H9 (cell line): ENCODE measurements around the gene SPDL1. TPM values are rescaled to one million over a fixed set of nuclear protein-coding genes. Genes with fewer than 3 reads are reported as not detected.

ENCODE experiments used
- DNase-seq: peaks from one replicate; pipeline ENCODE4 v3.0.0-alpha.2; 2017
- H2AFZ ChIP-seq: one replicate; pipeline ENCODE4 v1.6.1; 2013; ENCODE audit warnings: mild to moderate bottlenecking, low read length, control low read depth, moderate library complexity
- H2AK5ac ChIP-seq: 2 replicates; pipeline ENCODE4 v1.6.1; 2013; ENCODE audit warnings: low read length, control low read depth, mixed read lengths; ENCODE audit not compliant: insufficient read length
- H2BK120ac ChIP-seq: one replicate; pipeline ENCODE4 v1.6.1; 2013; ENCODE audit warnings: low read depth, mild to moderate bottlenecking, low read length, control low read depth, inconsistent platforms; ENCODE audit not compliant: poor library complexity, severe bottlenecking
- H2BK12ac ChIP-seq: 2 replicates; pipeline ENCODE4 v1.6.1; 2013; ENCODE audit warnings: low read length, control low read depth, mixed read lengths, low read depth; ENCODE audit not compliant: insufficient read length
- H2BK15ac ChIP-seq: 2 replicates; pipeline ENCODE4 v1.6.1; 2013; ENCODE audit warnings: low read depth, low read length, control low read depth
- H2BK20ac ChIP-seq: one replicate; pipeline ENCODE4 v1.6.1; 2013; ENCODE audit warnings: low read depth, mild to moderate bottlenecking, low read length, control low read depth, inconsistent platforms; ENCODE audit not compliant: poor library complexity, severe bottlenecking
- H2BK5ac ChIP-seq: 2 replicates; pipeline ENCODE4 v1.6.1; 2013; ENCODE audit warnings: low read length, control low read depth, mixed read lengths; ENCODE audit not compliant: insufficient read length
- H3K14ac ChIP-seq: 2 replicates; pipeline ENCODE4 v1.6.1; 2013; ENCODE audit warnings: low read length, control low read depth; ENCODE audit not compliant: insufficient read depth
- H3K18ac ChIP-seq: 2 replicates; pipeline ENCODE4 v1.6.1; 2013; ENCODE audit warnings: low read depth, mild to moderate bottlenecking, mixed read lengths, low read length, control low read depth; ENCODE audit not compliant: insufficient read length
- H3K23ac ChIP-seq: 2 replicates; pipeline ENCODE4 v1.6.1; 2013; ENCODE audit warnings: low read length, control low read depth, mixed read lengths, low read depth; ENCODE audit not compliant: insufficient read length
- H3K23me2 ChIP-seq: 2 replicates; pipeline ENCODE4 v1.6.1; 2013; ENCODE audit warnings: low read depth, mild to moderate bottlenecking, mixed read lengths, low read length, control low read depth; ENCODE audit not compliant: insufficient read length, poor library complexity, severe bottlenecking
- H3K27ac ChIP-seq: 2 replicates; pipeline ENCODE4 v1.5.1; 2013; ENCODE audit warnings: low read length, control low read depth, mixed read lengths, low read depth; ENCODE audit not compliant: insufficient read length
- H3K27me3 ChIP-seq: 2 replicates; pipeline ENCODE4 v1.6.1; 2013; ENCODE audit warnings: low read length, control low read depth, inconsistent platforms; ENCODE audit not compliant: insufficient read depth
- H3K4ac ChIP-seq: 2 replicates; pipeline ENCODE4 v1.6.1; 2013; ENCODE audit warnings: low read depth, mild to moderate bottlenecking, control low read depth, inconsistent platforms, low read length, moderate library complexity
- H3K4me1 ChIP-seq: 2 replicates; pipeline ENCODE4 v1.6.1; 2013; ENCODE audit warnings: low read length, control low read depth, inconsistent platforms; ENCODE audit not compliant: insufficient read depth
- H3K4me2 ChIP-seq: 2 replicates; pipeline ENCODE4 v1.6.1; 2013; ENCODE audit warnings: low read length, control low read depth, mixed read lengths; ENCODE audit not compliant: insufficient read length, insufficient read depth
- H3K56ac ChIP-seq: 2 replicates; pipeline ENCODE4 v1.6.1; 2013; ENCODE audit warnings: low read depth, mild to moderate bottlenecking, mixed read lengths, low read length, control low read depth; ENCODE audit not compliant: insufficient read length
- H3K79me1 ChIP-seq: 2 replicates; pipeline ENCODE4 v1.6.1; 2013; ENCODE audit warnings: low read depth, mild to moderate bottlenecking, moderate library complexity, low read length, control low read depth, inconsistent platforms; ENCODE audit not compliant: insufficient read depth, poor library complexity, severe bottlenecking
- H3K79me2 ChIP-seq: 2 replicates; pipeline ENCODE4 v1.6.1; 2013; ENCODE audit warnings: low read length, control low read depth, inconsistent platforms; ENCODE audit not compliant: insufficient read depth
- H3K9ac ChIP-seq: 2 replicates; pipeline ENCODE4 v1.6.1; 2013; ENCODE audit warnings: low read length, control low read depth, mixed read lengths; ENCODE audit not compliant: insufficient read length; ENCODE audit errors: extremely low read depth
- H3K9me3 ChIP-seq: one replicate; pipeline ENCODE4 v1.6.1; 2013; ENCODE audit warnings: low read depth, low read length, inconsistent platforms; ENCODE audit not compliant: control insufficient read depth
- H3T11ph ChIP-seq: one replicate; pipeline ENCODE4 v1.6.1; 2013; ENCODE audit warnings: mild to moderate bottlenecking, low read length, control low read depth, inconsistent platforms
- H4K20me1 ChIP-seq: one replicate; pipeline ENCODE4 v1.6.1; 2013; ENCODE audit not compliant: control insufficient read depth, insufficient read length, insufficient read depth
- H4K5ac ChIP-seq: 2 replicates; pipeline ENCODE4 v1.6.1; 2013; ENCODE audit warnings: low read depth, mild to moderate bottlenecking, mixed read lengths, low read length, control low read depth; ENCODE audit not compliant: insufficient read length
- H4K8ac ChIP-seq: replicated peaks from 2 replicates; pipeline ENCODE4 v1.6.1; 2013; ENCODE audit warnings: low read length, control low read depth, mixed read lengths, low read depth; ENCODE audit not compliant: insufficient read length
- H4K91ac ChIP-seq: 2 replicates; pipeline ENCODE4 v1.6.1; 2013; ENCODE audit warnings: low read depth, mild to moderate bottlenecking, moderate library complexity, mixed read lengths, low read length, control low read depth; ENCODE audit not compliant: insufficient read length
- H3K27ac Mint-ChIP-seq, 3 experiments: 2 replicates in 2 of 3; 3 replicates in 1 of 3; pipeline ENCODE4 v1.8.0; 2020 to 2021; ENCODE audit warnings: mixed read lengths in 3 of 3, mild to moderate bottlenecking in 1 of 3, moderate library complexity in 1 of 3
- H3K27me3 Mint-ChIP-seq: 2 replicates; pipeline ENCODE4 v1.8.0; 2021; ENCODE audit warnings: low read depth, mild to moderate bottlenecking, moderate library complexity, mixed read lengths
- H3K36me3 Mint-ChIP-seq, 3 experiments: 2 replicates in 2 of 3; 3 replicates in 1 of 3; pipeline ENCODE4 v1.8.0; 2020 to 2021; ENCODE audit warnings: low read depth in 3 of 3, mixed read lengths in 3 of 3; ENCODE audit not compliant: insufficient read depth in 1 of 3
- H3K4me1 Mint-ChIP-seq, 2 experiments: 2 replicates each; pipeline ENCODE4 v1.8.0; 2020; ENCODE audit warnings: mixed read lengths in 2 of 2
- H3K4me3 Mint-ChIP-seq, 2 experiments: 2 replicates in 1 of 2; 3 replicates in 1 of 2; pipeline ENCODE4 v1.8.0; 2020 to 2021; ENCODE audit warnings: mild to moderate bottlenecking in 2 of 2, mixed read lengths in 2 of 2, moderate library complexity in 1 of 2
- H3K9me3 Mint-ChIP-seq, 2 experiments: 2 replicates in 1 of 2; 3 replicates in 1 of 2; pipeline ENCODE4 v1.8.0; 2020; ENCODE audit warnings: mild to moderate bottlenecking in 2 of 2, mixed read lengths in 2 of 2, moderate library complexity in 1 of 2
- WGBS: extraction: QIAGEN DNeasy Blood & Tissue Kit; methylation state at CpG from one replicate; pipeline ENCODE4 v1.1.7; 2013; ENCODE audit warnings: missing lambda C conversion rate, low lambda C conversion rate, mixed read lengths; ENCODE audit not compliant: insufficient read length; ENCODE audit errors: extremely low coverage; 5-methylcytosine and 5-hydroxymethylcytosine counted together
- total RNA-seq: library from RNA; stranded (reverse); gene quantifications from 2 replicates; pipeline ENCODE4 v1.2.1, GENCODE V29; 2021
- TF ChIP-seq, protein P1 (sequence below): fragments of 200-600 bp; sonication (generic); conservative IDR thresholded peaks from 3 replicates; pipeline ENCODE4 v1.8.0; 2021; ENCODE audit warnings: antibody characterized with exemption, mild to moderate bottlenecking

SPDL1 gene
- total RNA-seq, 1 experiment from 2014 or later: 49.4 TPM

DNA sequence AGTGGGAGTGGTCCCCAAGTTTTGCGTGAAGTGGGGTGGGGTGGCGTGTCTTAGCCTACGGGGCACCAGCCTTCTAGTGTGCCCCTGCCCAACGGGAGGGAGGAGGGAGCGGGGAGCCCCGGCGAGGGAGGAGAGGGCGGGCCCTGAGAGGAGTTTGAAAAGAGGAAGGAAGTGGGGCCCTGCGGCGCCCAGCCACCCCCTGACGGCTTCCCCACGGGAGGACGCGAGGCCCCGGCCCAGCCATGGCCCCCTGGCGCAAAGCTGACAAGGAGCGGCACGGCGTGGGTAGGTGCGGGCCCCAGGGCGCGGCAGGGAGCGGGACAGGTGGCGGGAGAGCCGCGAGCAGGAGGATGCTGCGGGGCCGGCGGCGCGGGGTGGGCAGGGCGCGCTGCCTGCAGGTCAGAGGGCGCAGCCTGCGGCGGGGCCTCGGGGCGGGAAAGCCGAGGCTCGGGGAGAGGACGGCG lies 53.5 kb downstream of the SPDL1 start, which contains the start of gene DOCK2:
DOCK2 (plus strand) TSS at position 191 of the 464 bp plus-strand sequence; CDS start at position 243, 52 bp downstream.
- Histone ChIP-seq H3K79me1 (no peaks in the 10 kb centered on the region), H3K14ac (no peak within 1 kb of the TSS; the same call in 1 of the 2 replicates), H4K91ac (no peak within 1 kb of the TSS), H3K79me2 (no peaks in the 10 kb centered on the region), H3K4ac (no peak within 1 kb of the TSS), H3K27ac (no peak within 1 kb of the TSS), H4K8ac (no peak within 1 kb of the TSS), H3K23ac (no peak within 1 kb of the TSS), H3K9me3 (no peaks in the 10 kb centered on the region), H3K18ac (no peak within 1 kb of the TSS), H2BK12ac (no peak within 1 kb of the TSS), H4K20me1 (no peaks in the 10 kb centered on the region), H2BK5ac (no peak within 1 kb of the TSS), H3K4me1 (no peaks in the 10 kb centered on the region; the same call in 1 of the 2 replicates), H4K5ac (no peak within 1 kb of the TSS), H3K9ac (peak within 1 kb of the TSS; percentile 70), H3K56ac (no peak within 1 kb of the TSS), H2AK5ac (no peak within 1 kb of the TSS), H3K27me3 (no peaks in the 10 kb centered on the region), H2BK20ac (no peak within 1 kb of the TSS), H2BK15ac (no peak within 1 kb of the TSS), H2BK120ac (no peak within 1 kb of the TSS), H2AFZ (no peak within 1 kb of the TSS), H3T11ph (no peak within 1 kb of the TSS), H3K23me2 (peaks cover 6% of the 10 kb centered on the region), H3K4me2 (peak within 1 kb of the TSS; percentile 49)
- TF ChIP-seq, protein P1, sequence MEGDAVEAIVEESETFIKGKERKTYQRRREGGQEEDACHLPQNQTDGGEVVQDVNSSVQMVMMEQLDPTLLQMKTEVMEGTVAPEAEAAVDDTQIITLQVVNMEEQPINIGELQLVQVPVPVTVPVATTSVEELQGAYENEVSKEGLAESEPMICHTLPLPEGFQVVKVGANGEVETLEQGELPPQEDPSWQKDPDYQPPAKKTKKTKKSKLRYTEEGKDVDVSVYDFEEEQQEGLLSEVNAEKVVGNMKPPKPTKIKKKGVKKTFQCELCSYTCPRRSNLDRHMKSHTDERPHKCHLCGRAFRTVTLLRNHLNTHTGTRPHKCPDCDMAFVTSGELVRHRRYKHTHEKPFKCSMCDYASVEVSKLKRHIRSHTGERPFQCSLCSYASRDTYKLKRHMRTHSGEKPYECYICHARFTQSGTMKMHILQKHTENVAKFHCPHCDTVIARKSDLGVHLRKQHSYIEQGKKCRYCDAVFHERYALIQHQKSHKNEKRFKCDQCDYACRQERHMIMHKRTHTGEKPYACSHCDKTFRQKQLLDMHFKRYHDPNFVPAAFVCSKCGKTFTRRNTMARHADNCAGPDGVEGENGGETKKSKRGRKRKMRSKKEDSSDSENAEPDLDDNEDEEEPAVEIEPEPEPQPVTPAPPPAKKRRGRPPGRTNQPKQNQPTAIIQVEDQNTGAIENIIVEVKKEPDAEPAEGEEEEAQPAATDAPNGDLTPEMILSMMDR: no peak
- H3K36me3 Mint-ChIP-seq: peaks cover 1 to 12% (median 10%) of the 10 kb centered on the region in 3 experiments; a peak in 5 of 7 replicates
- DNase-seq: peak; percentile 50
- H3K27ac Mint-ChIP-seq: no peak within 1 kb of the TSS; a peak in 1 of 7 replicates
- no CpG with 5 or more reads among the region's 42 CpGs for WGBS
- H3K4me3 Mint-ChIP-seq: peak within 1 kb of the TSS; percentile 74 to 86
- peaks cover 18 to 27% of the 10 kb centered on the region in 2 experiments for H3K4me1 Mint-ChIP-seq
- H3K27me3 Mint-ChIP-seq: peaks cover 33% of the 10 kb centered on the region
- H3K9me3 Mint-ChIP-seq: peaks cover 12 to 13% of the 10 kb centered on the region in 2 experiments; a peak in 4 of 5 replicates
